Measurements from ENCODE around the gene S100A7A. TPM values are rescaled to one million over a fixed set of nuclear protein-coding genes. Genes with fewer than 3 reads are reported as not detected.

Gene S100A7A
- total and polyA plus RNA-seq, 4 donors = not detected

DNA sequence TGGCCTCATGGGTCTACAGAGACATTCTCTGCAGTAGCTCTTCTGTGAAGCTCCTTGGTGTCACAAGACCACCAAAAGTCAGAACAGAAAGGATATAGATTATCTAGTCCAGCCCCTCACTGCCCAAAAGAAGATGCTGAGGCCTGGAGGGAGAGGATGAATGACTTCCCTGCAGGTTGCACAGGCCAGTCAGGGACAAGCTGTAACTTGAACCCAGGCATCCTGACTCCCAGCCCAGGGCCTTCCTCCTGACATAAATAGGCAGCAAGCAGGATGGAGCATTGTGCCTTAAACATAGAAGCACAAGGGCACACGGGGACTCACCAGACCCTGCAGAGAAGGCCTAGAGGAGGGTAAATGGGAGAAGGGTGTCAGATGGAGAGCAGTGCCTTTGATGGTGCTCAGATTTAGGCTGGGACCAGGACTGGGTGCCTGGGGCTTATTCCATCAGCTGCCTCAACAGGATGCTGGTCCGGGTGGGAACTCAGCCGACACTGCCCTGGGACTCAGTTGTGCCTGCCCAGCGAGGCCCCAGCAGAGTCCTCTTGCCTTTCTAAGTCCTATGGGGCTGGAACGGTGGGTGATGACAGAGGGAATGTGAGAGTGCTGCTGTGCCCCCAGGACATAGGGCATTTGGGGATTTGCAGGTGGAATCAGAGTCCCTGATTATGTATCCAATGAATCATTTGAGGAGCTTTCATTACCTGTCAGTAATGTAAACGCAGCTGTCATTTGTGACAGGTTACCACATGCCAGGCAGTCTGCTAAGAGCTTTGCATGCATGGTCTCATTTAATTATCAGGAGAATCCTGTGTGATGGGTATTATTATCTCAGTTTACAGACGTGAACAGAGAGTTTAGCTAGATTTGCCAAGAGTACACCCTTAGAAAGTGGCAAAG, 13.2 kb downstream of the S100A7A start:
- Histone ChIP-seq H3K9ac (ENCODE audit: low read depth in 1 of 2, low read length in 2 of 2) (no peak overlapping the region), H3K4me1 (ENCODE audit: control insufficient read depth in 4 of 4, insufficient read depth in 4 of 4, low read length in 3 of 4) (no peaks in the 10 kb centered on the region), H3K9me3 (ENCODE audit: control insufficient read depth in 4 of 4, low read length in 3 of 4) (no peaks in the 10 kb centered on the region), H3K36me3 (ENCODE audit: control insufficient read depth in 4 of 4, insufficient read depth in 3 of 4, low read depth in 1 of 4, low read length in 3 of 4) (no peaks in the 10 kb centered on the region), H3K27ac (ENCODE audit: low read depth in 1 of 2, low read length in 2 of 2) (no peak overlapping the region), H3K27me3 (ENCODE audit: control insufficient read depth in 4 of 4, insufficient read depth in 4 of 4, low read length in 3 of 4) (peaks cover 0 to 6% (median 0%) of the 10 kb centered on the region in 4 donors), H3K4me3 (ENCODE audit: low read depth in 1 of 3, low read length in 3 of 3) (no peak overlapping the region)
- peak; percentile 22 for DNase-seq (ENCODE audit: low spot score)
- TF ChIP-seq, protein P1, sequence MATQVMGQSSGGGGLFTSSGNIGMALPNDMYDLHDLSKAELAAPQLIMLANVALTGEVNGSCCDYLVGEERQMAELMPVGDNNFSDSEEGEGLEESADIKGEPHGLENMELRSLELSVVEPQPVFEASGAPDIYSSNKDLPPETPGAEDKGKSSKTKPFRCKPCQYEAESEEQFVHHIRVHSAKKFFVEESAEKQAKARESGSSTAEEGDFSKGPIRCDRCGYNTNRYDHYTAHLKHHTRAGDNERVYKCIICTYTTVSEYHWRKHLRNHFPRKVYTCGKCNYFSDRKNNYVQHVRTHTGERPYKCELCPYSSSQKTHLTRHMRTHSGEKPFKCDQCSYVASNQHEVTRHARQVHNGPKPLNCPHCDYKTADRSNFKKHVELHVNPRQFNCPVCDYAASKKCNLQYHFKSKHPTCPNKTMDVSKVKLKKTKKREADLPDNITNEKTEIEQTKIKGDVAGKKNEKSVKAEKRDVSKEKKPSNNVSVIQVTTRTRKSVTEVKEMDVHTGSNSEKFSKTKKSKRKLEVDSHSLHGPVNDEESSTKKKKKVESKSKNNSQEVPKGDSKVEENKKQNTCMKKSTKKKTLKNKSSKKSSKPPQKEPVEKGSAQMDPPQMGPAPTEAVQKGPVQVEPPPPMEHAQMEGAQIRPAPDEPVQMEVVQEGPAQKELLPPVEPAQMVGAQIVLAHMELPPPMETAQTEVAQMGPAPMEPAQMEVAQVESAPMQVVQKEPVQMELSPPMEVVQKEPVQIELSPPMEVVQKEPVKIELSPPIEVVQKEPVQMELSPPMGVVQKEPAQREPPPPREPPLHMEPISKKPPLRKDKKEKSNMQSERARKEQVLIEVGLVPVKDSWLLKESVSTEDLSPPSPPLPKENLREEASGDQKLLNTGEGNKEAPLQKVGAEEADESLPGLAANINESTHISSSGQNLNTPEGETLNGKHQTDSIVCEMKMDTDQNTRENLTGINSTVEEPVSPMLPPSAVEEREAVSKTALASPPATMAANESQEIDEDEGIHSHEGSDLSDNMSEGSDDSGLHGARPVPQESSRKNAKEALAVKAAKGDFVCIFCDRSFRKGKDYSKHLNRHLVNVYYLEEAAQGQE (IDR thresholded peaks at IDR 0.05) = no peak
- no peak for TF ChIP-seq JUND (IDR thresholded peaks at IDR 0.05)
- TF ChIP-seq, protein P2, sequence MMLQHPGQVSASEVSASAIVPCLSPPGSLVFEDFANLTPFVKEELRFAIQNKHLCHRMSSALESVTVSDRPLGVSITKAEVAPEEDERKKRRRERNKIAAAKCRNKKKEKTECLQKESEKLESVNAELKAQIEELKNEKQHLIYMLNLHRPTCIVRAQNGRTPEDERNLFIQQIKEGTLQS (IDR thresholded peaks at IDR 0.05) = no peak
- no peak for TF ChIP-seq SP1 (IDR thresholded peaks at IDR 0.05)
- no peak for TF ChIP-seq GABPA (IDR thresholded peaks at IDR 0.05 in 1 of 2, conservative IDR thresholded peaks at IDR 0.05 in 1 of 2)
- 83% methylated on average over 7 of the region's 7 CpGs for WGBS

DNA sequence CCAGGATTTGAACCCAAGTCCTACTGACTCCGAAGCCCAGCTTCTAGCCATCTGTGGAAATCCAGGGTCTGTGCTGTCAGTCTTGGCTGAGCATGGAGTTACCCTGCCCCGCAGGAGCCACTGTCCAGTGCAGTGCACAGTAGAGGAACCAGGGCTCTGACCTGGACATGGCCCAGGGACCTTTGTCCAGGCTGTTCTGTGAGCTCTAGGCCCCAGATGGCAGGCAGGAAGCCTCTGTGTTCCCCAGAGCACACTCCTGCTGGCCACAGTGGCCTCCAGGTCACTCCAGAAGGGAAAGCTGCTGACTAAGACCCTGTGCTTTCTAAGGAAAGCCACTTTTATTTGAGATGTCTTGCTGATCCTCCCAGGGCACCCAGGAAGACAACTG, 13.8 kb downstream of the S100A7A start:
- no peak overlapping the region for H3K9ac ChIP-seq (ENCODE audit: low read depth in 1 of 2, low read length in 2 of 2)
- H3K27me3 ChIP-seq (ENCODE audit: control insufficient read depth in 4 of 4, insufficient read depth in 4 of 4, low read length in 3 of 4) = peaks cover 0 to 6% (median 0%) of the 10 kb centered on the region in 4 donors
- no peak overlapping the region for H3K4me3 ChIP-seq (ENCODE audit: low read depth in 1 of 3, low read length in 3 of 3)
- 62% methylated on average over 2 of the region's 2 CpGs for WGBS
- DNase-seq (ENCODE audit: low spot score) = no peak
- H3K9me3 ChIP-seq (ENCODE audit: control insufficient read depth in 4 of 4, low read length in 3 of 4) = no peaks in the 10 kb centered on the region
- H3K36me3 ChIP-seq (ENCODE audit: control insufficient read depth in 4 of 4, insufficient read depth in 3 of 4, low read depth in 1 of 4, low read length in 3 of 4) = no peaks in the 10 kb centered on the region
- TF ChIP-seq NR2F2 (IDR thresholded peaks at IDR 0.05) (no peak), SP1 (IDR thresholded peaks at IDR 0.05) (no peak), GABPA (IDR thresholded peaks at IDR 0.05 in 1 of 2, conservative IDR thresholded peaks at IDR 0.05 in 1 of 2) (no peak), EGR1 (IDR thresholded peaks at IDR 0.05; ENCODE audit: low read depth in 2 of 2) (no peak), YY1 (IDR thresholded peaks at IDR 0.05) (no peak), RAD21 (IDR thresholded peaks at IDR 0.05) (no peak), TAF1 (conservative IDR thresholded peaks at IDR 0.05) (no peak), HNF4A (conservative IDR thresholded peaks at IDR 0.05) (no peak), HNF4G (IDR thresholded peaks at IDR 0.05) (no peak)
- TF ChIP-seq, protein P2 (IDR thresholded peaks at IDR 0.05) = no peak
- no peaks in the 10 kb centered on the region for H3K4me1 ChIP-seq (ENCODE audit: control insufficient read depth in 4 of 4, insufficient read depth in 4 of 4, low read length in 3 of 4)
- H3K27ac ChIP-seq (ENCODE audit: low read depth in 1 of 2, low read length in 2 of 2) = no peak overlapping the region

DNA sequence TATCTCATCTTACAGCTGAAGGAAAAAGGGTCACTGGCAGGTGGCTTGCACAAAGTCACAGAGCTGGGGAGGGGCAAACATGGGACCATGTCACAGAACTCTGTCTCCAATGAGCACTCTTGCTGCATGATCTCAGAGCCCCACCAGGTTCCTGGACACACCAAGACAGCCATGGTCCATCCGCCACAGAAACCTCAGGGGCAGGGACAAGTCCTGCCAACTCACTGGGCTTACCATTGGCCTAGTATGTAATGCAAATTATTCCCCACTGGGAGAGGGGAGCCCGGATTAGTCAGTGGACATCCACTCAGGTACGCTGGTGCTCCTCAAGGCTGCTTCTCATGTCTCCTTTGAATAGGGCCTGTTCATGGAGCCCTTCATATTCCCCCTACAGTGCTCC, 14.2 kb downstream of the S100A7A start:
- Histone ChIP-seq H3K36me3 (ENCODE audit: control insufficient read depth in 4 of 4, insufficient read depth in 3 of 4, low read depth in 1 of 4, low read length in 3 of 4) (no peaks in the 10 kb centered on the region), H3K4me1 (ENCODE audit: control insufficient read depth in 4 of 4, insufficient read depth in 4 of 4, low read length in 3 of 4) (no peaks in the 10 kb centered on the region), H3K9me3 (ENCODE audit: control insufficient read depth in 4 of 4, low read length in 3 of 4) (no peaks in the 10 kb centered on the region), H3K27ac (ENCODE audit: low read depth in 1 of 2, low read length in 2 of 2) (no peak overlapping the region), H3K27me3 (ENCODE audit: control insufficient read depth in 4 of 4, insufficient read depth in 4 of 4, low read length in 3 of 4) (peaks cover 0 to 6% (median 0%) of the 10 kb centered on the region in 4 donors), H3K4me3 (ENCODE audit: low read depth in 1 of 3, low read length in 3 of 3) (no peak overlapping the region), H3K9ac (ENCODE audit: low read depth in 1 of 2, low read length in 2 of 2) (no peak overlapping the region)
- DNase-seq (ENCODE audit: low spot score) = no peak
- 84% methylated on average over 3 of the region's 3 CpGs for WGBS
- TF ChIP-seq YY1 (IDR thresholded peaks at IDR 0.05) (no peak), FOXA2 (IDR thresholded peaks at IDR 0.05) (no peak), EGR1 (IDR thresholded peaks at IDR 0.05; ENCODE audit: low read depth in 2 of 2) (no peak), RXRA (IDR thresholded peaks at IDR 0.05) (no peak), RAD21 (IDR thresholded peaks at IDR 0.05) (no peak), NR2F2 (IDR thresholded peaks at IDR 0.05) (no peak), TAF1 (conservative IDR thresholded peaks at IDR 0.05) (no peak)
- TF ChIP-seq, protein P3, sequence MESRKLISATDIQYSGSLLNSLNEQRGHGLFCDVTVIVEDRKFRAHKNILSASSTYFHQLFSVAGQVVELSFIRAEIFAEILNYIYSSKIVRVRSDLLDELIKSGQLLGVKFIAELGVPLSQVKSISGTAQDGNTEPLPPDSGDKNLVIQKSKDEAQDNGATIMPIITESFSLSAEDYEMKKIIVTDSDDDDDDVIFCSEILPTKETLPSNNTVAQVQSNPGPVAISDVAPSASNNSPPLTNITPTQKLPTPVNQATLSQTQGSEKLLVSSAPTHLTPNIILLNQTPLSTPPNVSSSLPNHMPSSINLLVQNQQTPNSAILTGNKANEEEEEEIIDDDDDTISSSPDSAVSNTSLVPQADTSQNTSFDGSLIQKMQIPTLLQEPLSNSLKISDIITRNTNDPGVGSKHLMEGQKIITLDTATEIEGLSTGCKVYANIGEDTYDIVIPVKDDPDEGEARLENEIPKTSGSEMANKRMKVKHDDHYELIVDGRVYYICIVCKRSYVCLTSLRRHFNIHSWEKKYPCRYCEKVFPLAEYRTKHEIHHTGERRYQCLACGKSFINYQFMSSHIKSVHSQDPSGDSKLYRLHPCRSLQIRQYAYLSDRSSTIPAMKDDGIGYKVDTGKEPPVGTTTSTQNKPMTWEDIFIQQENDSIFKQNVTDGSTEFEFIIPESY (IDR thresholded peaks at IDR 0.05) = no peak
- TF ChIP-seq, protein P2 (IDR thresholded peaks at IDR 0.05) = no peak
- TF ChIP-seq, protein P4, sequence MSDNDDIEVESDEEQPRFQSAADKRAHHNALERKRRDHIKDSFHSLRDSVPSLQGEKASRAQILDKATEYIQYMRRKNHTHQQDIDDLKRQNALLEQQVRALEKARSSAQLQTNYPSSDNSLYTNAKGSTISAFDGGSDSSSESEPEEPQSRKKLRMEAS (IDR thresholded peaks at IDR 0.05) = no peak
